NT2/D1 (cell line): ENCODE results near the gene KDM4E.
"Not testable (repeated sequence)": the region's sequence is repeated elsewhere in the genome, so short reads cannot be mapped to it uniquely, and the experiment has no call there.

Source experiments
- DNase-seq: peaks from one replicate; pipeline ENCODE4 v3.0.0-alpha.2; 2011; ENCODE audit warnings: low read depth, low spot score
- H3K27me3 ChIP-seq: 2 replicates; pipeline ENCODE4 v1.6.0; 2011; ENCODE audit warnings: mild to moderate bottlenecking; ENCODE audit not compliant: insufficient read length, insufficient read depth
- H3K36me3 ChIP-seq: 2 replicates; pipeline ENCODE4 v1.6.1; 2011; ENCODE audit warnings: mild to moderate bottlenecking, low read length, mixed read lengths; ENCODE audit not compliant: insufficient read depth, insufficient read length
- H3K4me1 ChIP-seq: 2 replicates; pipeline ENCODE4 v1.5.1; 2011; ENCODE audit not compliant: insufficient read depth, insufficient read length
- H3K4me3 ChIP-seq: 2 replicates; pipeline ENCODE4 v1.5.1; 2011; ENCODE audit warnings: low read depth; ENCODE audit not compliant: insufficient read length
- H3K9ac ChIP-seq: 2 replicates; pipeline ENCODE4 v1.6.0; 2011; ENCODE audit warnings: low read depth; ENCODE audit not compliant: insufficient read length
- H3K9me3 ChIP-seq: 2 replicates; pipeline ENCODE4 v1.5.1; 2011; ENCODE audit warnings: mild to moderate bottlenecking, low read length; ENCODE audit not compliant: insufficient read depth
- SUZ12 ChIP-seq: IDR thresholded peaks from 2 replicates; pipeline ENCODE4 v1.6.1; 2011; ENCODE audit not compliant: insufficient read length, insufficient read depth; ENCODE audit errors: extremely low read depth
- YY1 ChIP-seq: IDR thresholded peaks from 2 replicates; pipeline ENCODE4 v1.6.1; 2011; ENCODE audit not compliant: insufficient read length, insufficient read depth
- ZNF274 ChIP-seq: IDR thresholded peaks from 2 replicates; pipeline ENCODE4 v1.6.1; 2011; ENCODE audit warnings: mild to moderate bottlenecking, low read depth, low read length

The KDM4E gene

GRCh38 chr11:95033051-95033450, 8.0 kb downstream of the KDM4E start:
- TF ChIP-seq SUZ12 (no peak), YY1 (no peak), ZNF274 (no peak)
- Histone ChIP-seq H3K4me1 (no peaks in the 10 kb centered on the region), H3K9ac (no peak overlapping the region), H3K4me3 (no peak overlapping the region), H3K27me3 (no peaks in the 10 kb centered on the region), H3K36me3 (no peaks in the 10 kb centered on the region), H3K9me3 (no peaks in the 10 kb centered on the region)
- DNase-seq = no peak

GRCh38 chr11:95035316-95035715, 10.3 kb downstream of the KDM4E start:
- no peaks in the 10 kb centered on the region for H3K36me3 ChIP-seq
- no peak overlapping the region for H3K4me3 ChIP-seq
- no peaks in the 10 kb centered on the region for H3K4me1 ChIP-seq
- TF ChIP-seq YY1 (no peak), ZNF274 (no peak), SUZ12 (no peak)
- no peaks in the 10 kb centered on the region for H3K27me3 ChIP-seq
- H3K9me3 ChIP-seq = no peaks in the 10 kb centered on the region
- H3K9ac ChIP-seq = no peak overlapping the region
- DNase-seq = no peak

GRCh38 chr11:95037356-95038035, 12.4 kb downstream of the KDM4E start:
- DNase-seq, H3K4me1 ChIP-seq, H3K4me3 ChIP-seq, H3K9me3 ChIP-seq, H3K9ac ChIP-seq, H3K27me3 ChIP-seq, H3K36me3 ChIP-seq: not testable (repeated sequence)

GRCh38 chr11:95042239-95042638, 17.2 kb downstream of the KDM4E start:
- Histone ChIP-seq H3K9ac (no peak overlapping the region), H3K36me3 (no peaks in the 10 kb centered on the region), H3K4me3 (no peak overlapping the region), H3K9me3 (no peaks in the 10 kb centered on the region), H3K27me3 (no peaks in the 10 kb centered on the region), H3K4me1 (no peaks in the 10 kb centered on the region)
- no peak for DNase-seq
- TF ChIP-seq ZNF274 (no peak), YY1 (no peak), SUZ12 (no peak)

GRCh38 chr11:95042906-95043305, 17.8 kb downstream of the KDM4E start:
- DNase-seq = no peak
- H3K9me3 ChIP-seq = no peaks in the 10 kb centered on the region
- H3K27me3 ChIP-seq = no peaks in the 10 kb centered on the region
- no peak for TF ChIP-seq YY1
- no peak for TF ChIP-seq ZNF274
- TF ChIP-seq SUZ12 = no peak
- no peaks in the 10 kb centered on the region for H3K36me3 ChIP-seq
- H3K4me1 ChIP-seq = no peaks in the 10 kb centered on the region
- no peak overlapping the region for H3K9ac ChIP-seq
- H3K4me3 ChIP-seq = no peak overlapping the region

- no peak for TF ChIP-seq SUZ12
- TF ChIP-seq ZNF274 = no peak
- no peak for TF ChIP-seq YY1
- H3K9me3 ChIP-seq = no peaks in the 10 kb centered on the region
- H3K36me3 ChIP-seq = no peaks in the 10 kb centered on the region
- DNase-seq = no peak
- H3K4me3 ChIP-seq = no peak overlapping the region
- H3K4me1 ChIP-seq = no peaks in the 10 kb centered on the region
- H3K27me3 ChIP-seq = no peaks in the 10 kb centered on the region
- H3K9ac ChIP-seq = no peak overlapping the region
Observed at GRCh38 chr11:95044010-95044409, 19.0 kb downstream of the KDM4E start.

- H3K9ac ChIP-seq = no peak overlapping the region
- H3K36me3 ChIP-seq = no peaks in the 10 kb centered on the region
- no peaks in the 10 kb centered on the region for H3K9me3 ChIP-seq
- no peak overlapping the region for H3K4me3 ChIP-seq
- no peaks in the 10 kb centered on the region for H3K27me3 ChIP-seq
- TF ChIP-seq ZNF274 (no peak), SUZ12 (no peak), YY1 (no peak)
- no peaks in the 10 kb centered on the region for H3K4me1 ChIP-seq
- no peak for DNase-seq
Observed at GRCh38 chr11:95045812-95046211, 20.8 kb downstream of the KDM4E start.

GRCh38 chr11:95049122-95049521, 24.1 kb downstream of the KDM4E start, which contains the start of gene KDM4F:
Gene KDM4F, plus strand, starts transcription at chr11:95049422.
- not testable (repeated sequence) for DNase-seq, H3K4me1 ChIP-seq, H3K36me3 ChIP-seq, H3K9ac ChIP-seq, H3K27me3 ChIP-seq, H3K4me3 ChIP-seq, H3K9me3 ChIP-seq
